GM18520 (cell line): ENCODE results near the gene SCYL3.
"Not testable (repeated sequence)": the region's sequence is repeated elsewhere in the genome, so short reads cannot be mapped to it uniquely, and the experiment has no call there.

Experiments
- ATAC-seq: cut with Tn5 transposase; IDR thresholded peaks from one replicate; pipeline ENCODE4 v1.9.1; 2021; ENCODE audit not compliant: unreplicated experiment

Gene SCYL3

GRCh38 chr1:169873582-169874199 lies 20.0 kb downstream of the SCYL3 start:
- no peak for ATAC-seq

- ATAC-seq, result no peak
These were observed 20.8 kb downstream of the SCYL3 start for GRCh38 chr1:169872906-169873305.

GRCh38 chr1:169871988-169872387 lies 21.7 kb downstream of the SCYL3 start:
- not testable (repeated sequence) for ATAC-seq

GRCh38 chr1:169869426-169869825 lies 24.3 kb downstream of the SCYL3 start:
- no peak for ATAC-seq

- ATAC-seq, result no peak
These were observed 24.7 kb downstream of the SCYL3 start for GRCh38 chr1:169868978-169869377.

- ATAC-seq, result no peak
These were observed 26.6 kb downstream of the SCYL3 start for GRCh38 chr1:169867012-169867675.

- no peak for ATAC-seq
These were observed 27.1 kb downstream of the SCYL3 start for GRCh38 chr1:169866577-169866976.

- ATAC-seq, result not testable (repeated sequence)
These were observed 29.2 kb downstream of the SCYL3 start for GRCh38 chr1:169864531-169864930.

- no peak for ATAC-seq
These were observed 32.9 kb downstream of the SCYL3 start for GRCh38 chr1:169860750-169861149.

GRCh38 chr1:169860187-169860586 lies 33.5 kb downstream of the SCYL3 start:
- no peak for ATAC-seq

- ATAC-seq, result no peak
These were observed 34.7 kb downstream of the SCYL3 start for GRCh38 chr1:169859001-169859400.

- no peak for ATAC-seq
These were observed 35.2 kb downstream of the SCYL3 start for GRCh38 chr1:169858467-169858866.

GRCh38 chr1:169853341-169853740 lies 40.4 kb downstream of the SCYL3 start:
- ATAC-seq, result no peak

- no peak for ATAC-seq
These were observed 44.2 kb downstream of the SCYL3 start for GRCh38 chr1:169849346-169850022.

- no peak for ATAC-seq
These were observed 45.2 kb downstream of the SCYL3 start for GRCh38 chr1:169848456-169848855.

- no peak for ATAC-seq
These were observed 48.6 kb downstream of the SCYL3 start for GRCh38 chr1:169844941-169845608.

GRCh38 chr1:169838942-169839341 lies 54.8 kb downstream of the SCYL3 start:
- ATAC-seq, result no peak

- ATAC-seq, result no peak
These were observed 57.5 kb downstream of the SCYL3 start for GRCh38 chr1:169836198-169836597.

- ATAC-seq, result no peak
These were observed 58.0 kb downstream of the SCYL3 start for GRCh38 chr1:169835647-169836046.

- ATAC-seq, result no peak
These were observed 58.8 kb downstream of the SCYL3 start for GRCh38 chr1:169834869-169835268.

GRCh38 chr1:169833179-169833901 lies 60.4 kb downstream of the SCYL3 start:
- no peak for ATAC-seq
